GM06990 (cell line): Measurements from ENCODE around the gene BTNL9.
"Not testable (repeated sequence)": the region's sequence is repeated elsewhere in the genome, so short reads cannot be mapped to it uniquely, and the experiment has no call there.

Experiments used
- DNase-seq: peaks from one replicate; pipeline ENCODE4 v3.0.0-alpha.2; 2011; ENCODE audit not compliant: insufficient read length; ENCODE audit errors: extremely low read depth
- H3K27me3 ChIP-seq: replicated peaks from 2 replicates; pipeline ENCODE4 v1.6.0; 2011; ENCODE audit warnings: low read length; ENCODE audit not compliant: control insufficient read depth, insufficient read depth
- H3K36me3 ChIP-seq: 2 replicates; pipeline ENCODE4 v1.5.1; 2011; ENCODE audit warnings: low read length; ENCODE audit not compliant: control insufficient read depth, insufficient read depth
- H3K4me3 ChIP-seq: replicated peaks from 2 replicates; pipeline ENCODE4 v1.5.1; 2011; ENCODE audit warnings: low read depth, mild to moderate bottlenecking, control low read depth, low read length
- TF ChIP-seq, protein P1 (sequence below): IDR thresholded peaks from 2 replicates; pipeline ENCODE4 v1.5.1; 2011; ENCODE audit warnings: low read length, control low read depth, mild to moderate bottlenecking, inconsistent platforms; ENCODE audit not compliant: insufficient read depth, poor library complexity, severe bottlenecking

Gene BTNL9

GRCh38 chr5:181039931-181040630 is at the start of gene BTNL9:
Gene BTNL9 (plus strand): TSS chr5:181040266. CDS start chr5:181045490, 5,224 bp downstream.
- TF ChIP-seq, protein P1, sequence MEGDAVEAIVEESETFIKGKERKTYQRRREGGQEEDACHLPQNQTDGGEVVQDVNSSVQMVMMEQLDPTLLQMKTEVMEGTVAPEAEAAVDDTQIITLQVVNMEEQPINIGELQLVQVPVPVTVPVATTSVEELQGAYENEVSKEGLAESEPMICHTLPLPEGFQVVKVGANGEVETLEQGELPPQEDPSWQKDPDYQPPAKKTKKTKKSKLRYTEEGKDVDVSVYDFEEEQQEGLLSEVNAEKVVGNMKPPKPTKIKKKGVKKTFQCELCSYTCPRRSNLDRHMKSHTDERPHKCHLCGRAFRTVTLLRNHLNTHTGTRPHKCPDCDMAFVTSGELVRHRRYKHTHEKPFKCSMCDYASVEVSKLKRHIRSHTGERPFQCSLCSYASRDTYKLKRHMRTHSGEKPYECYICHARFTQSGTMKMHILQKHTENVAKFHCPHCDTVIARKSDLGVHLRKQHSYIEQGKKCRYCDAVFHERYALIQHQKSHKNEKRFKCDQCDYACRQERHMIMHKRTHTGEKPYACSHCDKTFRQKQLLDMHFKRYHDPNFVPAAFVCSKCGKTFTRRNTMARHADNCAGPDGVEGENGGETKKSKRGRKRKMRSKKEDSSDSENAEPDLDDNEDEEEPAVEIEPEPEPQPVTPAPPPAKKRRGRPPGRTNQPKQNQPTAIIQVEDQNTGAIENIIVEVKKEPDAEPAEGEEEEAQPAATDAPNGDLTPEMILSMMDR, result no peak
- H3K27me3 ChIP-seq, result no peaks in the 10 kb centered on the region
- no peaks in the 10 kb centered on the region for H3K36me3 ChIP-seq
- no peak within 1 kb of the TSS for H3K4me3 ChIP-seq
- DNase-seq, result no peak

DNA sequence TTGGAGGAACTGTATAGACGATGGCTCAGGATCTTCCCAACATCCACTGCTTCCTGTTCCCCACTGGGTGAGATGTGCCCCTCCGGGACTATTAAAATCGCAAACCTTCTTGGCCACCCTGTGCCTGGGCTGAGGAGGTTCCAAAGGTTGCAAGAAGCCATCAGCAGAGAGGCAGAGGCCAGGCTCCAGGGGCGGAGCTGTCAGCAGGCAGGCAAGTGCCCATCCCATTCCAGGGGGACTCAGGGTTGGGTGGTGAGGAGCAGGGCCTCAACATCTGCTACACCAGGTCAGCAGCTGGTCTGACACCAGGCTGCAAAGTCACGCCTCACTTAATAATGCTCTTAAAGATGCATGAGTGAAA is 49.2 kb upstream of the BTNL9 start:
- TF ChIP-seq, protein P1, result no peak

GRCh38 chr5:181001947-181002346 is 38.1 kb upstream of the BTNL9 start:
- TF ChIP-seq, protein P1, result no peak
- Histone ChIP-seq H3K36me3 (no peaks in the 10 kb centered on the region), H3K27me3 (no peaks in the 10 kb centered on the region), H3K4me3 (no peak overlapping the region)
- DNase-seq, result no peak

More for the DNA sequence above, 49.2 kb upstream of the BTNL9 start:
- H3K27me3 ChIP-seq, result no peaks in the 10 kb centered on the region
- no peaks in the 10 kb centered on the region for H3K36me3 ChIP-seq
- no peak overlapping the region; the same call in 1 of the 2 replicates for H3K4me3 ChIP-seq
- no peak for DNase-seq

DNA sequence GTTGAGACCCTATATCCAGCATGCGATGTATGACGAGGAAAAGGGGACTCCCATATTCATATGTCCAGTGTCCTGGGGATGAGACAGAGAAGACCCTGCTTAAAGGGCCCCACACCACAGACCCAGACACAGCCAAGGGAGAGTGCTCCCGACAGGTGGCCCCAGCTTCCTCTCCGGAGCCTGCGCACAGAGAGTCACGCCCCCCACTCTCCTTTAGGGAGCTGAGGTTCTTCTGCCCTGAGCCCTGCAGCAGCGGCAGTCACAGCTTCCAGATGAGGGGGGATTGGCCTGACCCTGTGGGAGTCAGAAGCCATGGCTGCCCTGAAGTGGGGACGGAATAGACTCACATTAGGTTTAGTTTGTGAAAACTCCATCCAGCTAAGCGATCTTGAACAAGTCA is 34.3 kb upstream of the BTNL9 start:
- Histone ChIP-seq H3K36me3 (no peaks in the 10 kb centered on the region), H3K4me3 (no peak overlapping the region), H3K27me3 (no peaks in the 10 kb centered on the region)
- TF ChIP-seq, protein P1, result no peak
- DNase-seq, result no peak

DNA sequence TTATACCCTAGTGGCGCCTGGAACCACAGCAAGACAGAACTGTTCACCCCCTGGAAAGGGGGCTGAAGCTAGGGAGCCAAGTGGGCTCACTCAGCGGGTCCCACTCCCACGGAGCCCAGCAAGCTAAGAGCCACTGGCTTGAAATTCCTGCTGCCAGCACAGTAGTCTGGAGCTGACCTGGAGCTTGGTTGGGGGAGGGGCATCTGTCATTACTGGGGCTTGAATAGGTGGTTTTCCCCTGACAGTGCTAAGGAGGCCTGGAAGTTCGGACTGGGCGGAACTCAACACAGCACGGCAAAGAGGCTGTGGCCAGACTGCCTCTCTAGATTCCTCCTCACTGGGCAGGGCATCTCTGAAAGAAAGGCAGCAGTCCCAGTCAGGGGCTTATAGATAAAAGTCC is 31.9 kb upstream of the BTNL9 start:
- Histone ChIP-seq H3K4me3 (no peak overlapping the region), H3K36me3 (no peaks in the 10 kb centered on the region), H3K27me3 (no peaks in the 10 kb centered on the region)
- TF ChIP-seq, protein P1, result no peak
- no peak for DNase-seq

DNA sequence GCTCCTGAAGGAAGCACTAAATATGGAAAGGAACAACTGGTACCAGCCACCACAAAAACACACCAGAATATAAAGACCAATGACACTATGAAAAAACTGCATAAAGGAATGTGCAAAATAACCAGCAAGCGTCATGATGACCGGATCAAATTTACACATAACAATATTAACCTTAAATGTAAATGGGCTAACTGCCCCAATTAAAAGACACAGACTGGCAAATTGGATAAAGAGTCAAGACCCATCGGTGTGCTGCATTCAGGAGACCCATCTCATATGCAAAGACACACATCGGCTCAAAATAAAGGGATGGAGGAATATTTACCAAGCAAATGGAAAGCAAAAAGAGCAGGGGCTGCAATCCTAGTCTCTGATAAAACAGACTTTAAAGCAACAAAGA is 30.0 kb upstream of the BTNL9 start:
- not testable (repeated sequence) for H3K36me3 ChIP-seq, H3K27me3 ChIP-seq, DNase-seq, H3K4me3 ChIP-seq

- H3K36me3 ChIP-seq, DNase-seq, H3K4me3 ChIP-seq, H3K27me3 ChIP-seq: not testable (repeated sequence)
Observed at GRCh38 chr5:181014654-181015053, 25.4 kb upstream of the BTNL9 start.

DNA sequence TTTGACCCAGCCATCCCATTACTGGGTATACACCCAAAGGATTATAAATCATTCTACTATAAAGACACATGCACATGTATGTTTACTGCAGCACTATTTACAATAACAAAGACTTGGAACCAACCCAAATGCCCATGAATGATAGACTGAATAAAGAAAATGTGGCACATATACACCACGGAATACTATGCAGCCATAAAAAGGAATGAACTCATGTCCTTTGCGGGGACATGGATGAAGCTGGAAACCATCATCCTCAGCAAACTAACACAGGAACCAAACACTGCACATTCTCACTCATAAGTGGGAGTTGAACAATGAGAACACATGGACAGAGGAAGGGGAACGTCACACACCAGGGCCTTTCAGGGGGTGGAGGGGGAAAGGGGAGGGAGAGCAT is 22.6 kb upstream of the BTNL9 start:
- not testable (repeated sequence) for H3K27me3 ChIP-seq, H3K36me3 ChIP-seq, H3K4me3 ChIP-seq, DNase-seq
